Measurements from ENCODE around the gene TNFSF13. TPM values are rescaled to one million over a fixed set of nuclear protein-coding genes. Genes with fewer than 3 reads are reported as not detected.

TNFSF13 gene
- total RNA-seq, 1 donor from 2014 or later, result 31.9 TPM

DNA sequence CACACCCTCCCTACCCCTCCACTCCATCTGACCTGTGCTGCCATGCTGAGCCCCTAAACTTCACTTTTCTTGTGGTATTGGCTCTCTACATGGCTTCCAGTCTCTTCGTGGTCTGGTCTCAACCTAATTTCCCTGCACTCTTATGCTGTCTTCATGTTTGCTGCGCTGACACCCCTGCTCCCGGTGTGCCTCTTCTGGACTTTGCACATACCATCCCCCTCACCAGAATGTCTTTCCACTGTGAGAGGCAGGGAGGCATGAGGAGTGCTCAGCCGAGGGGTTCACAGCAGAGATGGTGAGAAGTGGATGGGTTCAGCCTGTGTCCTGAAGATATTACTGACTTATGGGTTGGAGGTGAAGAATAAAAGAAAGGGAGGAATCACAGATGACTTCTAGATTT lies 7.2 kb upstream of the TNFSF13 start:
- DNase-seq (ENCODE audit: low read depth), result no peak

DNA sequence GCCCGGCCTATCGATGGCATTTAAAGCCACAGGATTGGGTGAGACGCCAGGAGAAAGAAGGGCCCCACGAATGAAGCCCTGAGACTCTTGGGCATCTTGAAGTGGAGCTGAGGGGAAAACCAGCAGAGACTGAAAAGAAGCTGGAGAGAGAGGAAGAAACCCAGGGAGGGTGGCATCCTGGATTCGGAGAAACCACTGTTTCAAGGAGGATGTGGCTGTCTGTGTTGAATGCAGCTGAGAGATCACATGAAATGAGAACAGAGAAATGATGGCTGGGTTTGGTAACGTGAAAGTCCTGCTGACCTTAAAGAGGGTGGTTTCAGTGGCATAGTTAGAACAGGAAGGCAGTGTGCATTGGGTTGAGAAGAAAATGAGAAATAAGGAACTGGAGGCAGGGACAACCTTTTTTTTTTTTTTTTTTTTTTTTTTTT lies 5.9 kb upstream of the TNFSF13 start:
- no peak for DNase-seq (ENCODE audit: low read depth)

DNA sequence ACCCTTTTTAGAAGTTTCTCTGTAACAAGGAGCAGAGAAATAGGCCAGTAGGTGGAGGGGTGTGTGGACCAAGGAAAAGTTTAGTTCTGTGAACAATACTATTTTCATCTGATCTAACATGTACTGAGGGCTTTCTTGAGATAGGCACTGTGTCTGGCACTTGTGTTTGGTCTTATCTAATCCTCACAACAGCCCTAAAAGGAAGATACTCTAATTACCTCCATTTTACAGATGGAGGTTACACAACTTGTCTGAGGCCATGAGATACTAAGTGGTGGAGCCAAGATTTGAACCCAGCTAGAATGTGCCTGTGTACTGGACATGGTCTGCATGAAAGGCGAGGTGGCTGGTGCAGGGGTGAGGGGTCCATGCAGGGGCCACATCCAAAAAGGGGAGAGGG lies 5.2 kb upstream of the TNFSF13 start:
- DNase-seq (ENCODE audit: low read depth), result no peak

DNA sequence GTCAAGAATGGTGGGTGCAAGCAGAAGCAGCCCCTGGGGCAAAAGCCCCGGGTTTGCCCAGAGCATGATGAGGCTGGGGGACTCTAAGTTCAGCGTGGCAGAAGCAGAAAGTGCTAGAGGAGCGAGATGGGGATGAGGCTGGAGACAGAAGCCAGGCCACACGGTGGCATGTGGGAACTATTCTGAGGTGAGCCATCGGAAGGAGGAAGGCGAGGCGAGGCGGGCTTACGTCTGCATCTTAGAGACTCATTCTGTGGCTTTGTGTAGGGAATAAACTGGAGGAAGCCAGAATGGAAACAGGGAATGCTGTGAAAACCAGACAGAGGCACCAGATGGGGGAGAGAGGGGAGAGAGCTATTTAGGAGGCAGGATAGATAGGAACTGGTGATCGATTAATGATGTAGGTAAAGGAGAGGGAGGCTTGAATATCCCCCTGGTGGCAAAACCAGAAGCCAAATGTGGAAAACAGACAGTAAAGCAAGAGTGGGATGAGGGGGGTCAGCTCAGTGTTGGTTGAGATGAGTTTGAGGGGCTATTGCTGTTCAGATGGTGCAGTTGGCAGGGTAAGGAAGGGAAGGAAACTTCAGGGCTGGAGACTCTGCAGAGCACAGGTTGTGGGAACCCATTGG lies 3.1 kb upstream of the TNFSF13 start:
- DNase-seq (ENCODE audit: low read depth), result no peak

DNA sequence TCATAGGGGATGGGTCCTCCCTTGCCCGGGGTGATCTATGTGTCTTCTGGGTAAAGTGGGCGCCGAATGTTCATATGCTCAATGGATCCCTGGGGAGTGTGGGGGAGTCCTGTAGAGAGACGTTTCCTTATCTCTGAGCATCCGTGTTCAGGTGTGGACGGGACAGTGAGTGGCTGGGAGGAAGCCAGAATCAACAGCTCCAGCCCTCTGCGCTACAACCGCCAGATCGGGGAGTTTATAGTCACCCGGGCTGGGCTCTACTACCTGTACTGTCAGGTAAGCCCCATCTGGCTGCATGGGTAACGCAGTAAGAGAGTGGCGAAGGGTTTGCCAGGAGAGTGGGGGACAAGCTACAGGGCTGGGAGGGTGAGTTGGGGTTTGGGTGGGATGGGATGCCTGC lies 1.9 kb upstream of the TNFSF13 start:
- no peak for DNase-seq (ENCODE audit: low read depth)

DNA sequence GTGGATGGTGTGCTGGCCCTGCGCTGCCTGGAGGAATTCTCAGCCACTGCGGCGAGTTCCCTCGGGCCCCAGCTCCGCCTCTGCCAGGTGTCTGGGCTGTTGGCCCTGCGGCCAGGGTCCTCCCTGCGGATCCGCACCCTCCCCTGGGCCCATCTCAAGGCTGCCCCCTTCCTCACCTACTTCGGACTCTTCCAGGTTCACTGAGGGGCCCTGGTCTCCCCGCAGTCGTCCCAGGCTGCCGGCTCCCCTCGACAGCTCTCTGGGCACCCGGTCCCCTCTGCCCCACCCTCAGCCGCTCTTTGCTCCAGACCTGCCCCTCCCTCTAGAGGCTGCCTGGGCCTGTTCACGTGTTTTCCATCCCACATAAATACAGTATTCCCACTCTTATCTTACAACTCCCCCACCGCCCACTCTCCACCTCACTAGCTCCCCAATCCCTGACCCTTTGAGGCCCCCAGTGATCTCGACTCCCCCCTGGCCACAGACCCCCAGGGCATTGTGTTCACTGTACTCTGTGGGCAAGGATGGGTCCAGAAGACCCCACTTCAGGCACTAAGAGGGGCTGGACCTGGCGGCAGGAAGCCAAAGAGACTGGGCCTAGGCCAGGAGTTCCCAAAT lies 1.3 kb upstream of the TNFSF13 start:
- DNase-seq (ENCODE audit: low read depth), result no peak

DNA sequence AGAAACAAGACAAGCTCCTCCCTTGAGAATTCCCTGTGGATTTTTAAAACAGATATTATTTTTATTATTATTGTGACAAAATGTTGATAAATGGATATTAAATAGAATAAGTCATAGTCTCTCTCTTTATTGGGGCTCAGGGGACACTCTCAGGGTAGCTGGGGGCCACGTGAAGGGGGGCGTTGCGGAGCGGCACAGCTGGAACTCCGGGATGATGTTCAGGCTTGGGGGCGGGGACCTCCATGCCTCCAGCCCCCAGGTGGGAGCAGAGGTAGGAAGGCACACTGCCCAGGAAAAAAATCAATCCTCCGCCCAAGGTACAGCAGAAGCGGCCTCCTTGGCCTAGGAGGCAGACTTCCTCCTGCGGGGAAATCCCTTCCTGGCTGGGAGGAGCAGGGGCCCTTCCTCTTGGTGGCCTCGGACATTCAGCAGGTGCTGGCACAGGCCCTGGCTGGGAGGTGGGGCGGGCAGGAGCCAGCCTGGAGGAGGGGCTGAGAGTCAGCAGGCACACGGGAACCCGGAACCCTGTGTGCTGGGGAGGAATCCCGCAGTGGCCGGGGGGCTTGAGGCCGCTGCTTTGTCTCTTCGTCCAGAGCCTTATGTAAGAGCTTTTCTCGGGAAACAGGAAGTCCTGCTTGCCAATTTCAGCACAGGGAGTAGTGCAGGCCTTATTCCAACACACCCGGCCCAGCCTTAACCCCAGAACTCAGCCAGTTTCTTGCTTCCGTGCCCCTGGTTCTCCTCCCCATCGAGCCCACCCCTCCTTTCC lies 591 bp upstream of the TNFSF13 start:
- DNase-seq (ENCODE audit: low read depth), result peak; percentile 82

DNA sequence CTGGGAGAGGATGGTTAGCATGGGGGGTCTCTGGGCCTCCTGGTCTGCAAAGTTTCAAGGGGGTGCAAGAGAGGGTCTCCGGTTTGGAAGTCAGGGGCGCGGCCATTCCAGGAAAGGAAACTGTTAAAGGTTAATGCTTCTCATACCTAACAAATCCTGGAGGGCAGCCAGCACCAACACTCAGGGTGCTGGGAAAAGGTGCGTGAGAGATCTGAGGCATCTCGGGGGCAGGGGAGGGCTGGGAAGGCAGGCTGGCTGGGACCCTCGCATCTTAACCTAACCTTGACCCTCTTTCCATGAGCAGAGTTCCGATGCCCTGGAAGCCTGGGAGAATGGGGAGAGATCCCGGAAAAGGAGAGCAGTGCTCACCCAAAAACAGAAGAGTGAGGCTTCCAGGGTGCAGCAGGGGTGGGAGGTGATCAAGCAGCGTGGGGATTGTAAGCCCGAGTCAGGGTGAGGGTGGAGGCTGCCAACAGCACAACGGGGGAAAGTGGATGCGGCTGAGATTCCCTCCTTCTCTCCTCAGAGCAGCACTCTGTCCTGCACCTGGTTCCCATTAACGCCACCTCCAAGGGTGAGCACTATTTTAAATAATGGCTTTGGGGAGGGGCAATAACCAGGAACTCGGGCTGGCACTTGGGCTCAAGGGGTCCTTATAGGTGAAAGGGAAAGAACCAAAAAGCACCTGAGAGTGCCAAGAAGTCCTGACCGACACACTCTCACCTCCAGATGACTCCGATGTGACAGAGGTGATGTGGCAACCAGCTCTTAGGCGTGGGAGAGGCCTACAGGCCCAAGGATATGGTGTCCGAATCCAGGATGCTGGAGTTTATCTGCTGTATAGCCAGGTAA lies 996 bp downstream of the TNFSF13 start:
- DNase-seq (ENCODE audit: low read depth), result no peak

DNA sequence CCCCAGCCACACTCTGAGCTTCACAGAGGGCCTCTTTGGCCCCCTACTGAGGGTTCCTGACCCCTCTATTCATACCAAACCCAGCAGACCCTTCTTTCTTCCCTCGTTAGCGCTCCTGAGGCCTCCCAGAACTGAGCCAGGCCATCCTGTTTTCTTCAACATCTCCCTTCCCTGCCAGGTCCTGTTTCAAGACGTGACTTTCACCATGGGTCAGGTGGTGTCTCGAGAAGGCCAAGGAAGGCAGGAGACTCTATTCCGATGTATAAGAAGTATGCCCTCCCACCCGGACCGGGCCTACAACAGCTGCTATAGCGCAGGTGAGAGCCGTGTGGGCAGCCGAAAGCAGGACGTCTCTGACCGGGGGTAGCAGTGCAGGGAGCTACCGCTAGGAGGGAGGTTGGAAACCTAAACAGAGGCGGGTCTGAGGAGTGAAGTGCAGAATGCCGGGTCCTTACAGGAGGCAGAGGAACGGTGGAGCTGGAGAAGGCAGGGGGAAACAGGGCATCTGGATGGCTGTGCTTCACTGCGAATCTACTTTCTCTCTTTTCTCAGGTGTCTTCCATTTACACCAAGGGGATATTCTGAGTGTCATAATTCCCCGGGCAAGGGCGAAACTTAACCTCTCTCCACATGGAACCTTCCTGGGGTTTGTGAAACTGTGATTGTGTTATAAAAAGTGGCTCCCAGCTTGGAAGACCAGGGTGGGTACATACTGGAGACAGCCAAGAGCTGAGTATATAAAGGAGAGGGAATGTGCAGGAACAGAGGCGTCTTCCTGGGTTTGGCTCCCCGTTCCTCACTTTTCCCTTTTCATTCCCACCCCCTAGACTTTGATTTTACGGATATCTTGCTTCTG lies 1.9 kb downstream of the TNFSF13 start:
- peak; percentile 40 for DNase-seq (ENCODE audit: low read depth)

DNA sequence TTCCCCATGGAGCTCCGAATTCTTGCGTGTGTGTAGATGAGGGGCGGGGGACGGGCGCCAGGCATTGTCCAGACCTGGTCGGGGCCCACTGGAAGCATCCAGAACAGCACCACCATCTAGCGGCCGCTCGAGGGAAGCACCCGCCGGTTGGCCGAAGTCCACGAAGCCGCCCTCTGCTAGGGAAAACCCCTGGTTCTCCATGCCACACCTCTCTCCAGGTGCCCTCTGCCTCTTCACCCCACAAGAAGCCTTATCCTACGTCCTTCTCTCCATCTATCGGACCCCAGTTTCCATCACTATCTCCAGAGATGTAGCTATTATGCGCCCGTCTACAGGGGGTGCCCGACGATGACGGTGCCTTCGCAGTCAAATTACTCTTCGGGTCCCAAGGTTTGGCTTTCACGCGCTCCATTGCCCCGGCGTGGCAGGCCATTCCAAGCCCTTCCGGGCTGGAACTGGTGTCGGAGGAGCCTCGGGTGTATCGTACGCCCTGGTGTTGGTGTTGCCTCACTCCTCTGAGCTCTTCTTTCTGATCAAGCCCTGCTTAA lies 2.6 kb downstream of the TNFSF13 start:
- DNase-seq (ENCODE audit: low read depth), result peak; percentile 66

DNA sequence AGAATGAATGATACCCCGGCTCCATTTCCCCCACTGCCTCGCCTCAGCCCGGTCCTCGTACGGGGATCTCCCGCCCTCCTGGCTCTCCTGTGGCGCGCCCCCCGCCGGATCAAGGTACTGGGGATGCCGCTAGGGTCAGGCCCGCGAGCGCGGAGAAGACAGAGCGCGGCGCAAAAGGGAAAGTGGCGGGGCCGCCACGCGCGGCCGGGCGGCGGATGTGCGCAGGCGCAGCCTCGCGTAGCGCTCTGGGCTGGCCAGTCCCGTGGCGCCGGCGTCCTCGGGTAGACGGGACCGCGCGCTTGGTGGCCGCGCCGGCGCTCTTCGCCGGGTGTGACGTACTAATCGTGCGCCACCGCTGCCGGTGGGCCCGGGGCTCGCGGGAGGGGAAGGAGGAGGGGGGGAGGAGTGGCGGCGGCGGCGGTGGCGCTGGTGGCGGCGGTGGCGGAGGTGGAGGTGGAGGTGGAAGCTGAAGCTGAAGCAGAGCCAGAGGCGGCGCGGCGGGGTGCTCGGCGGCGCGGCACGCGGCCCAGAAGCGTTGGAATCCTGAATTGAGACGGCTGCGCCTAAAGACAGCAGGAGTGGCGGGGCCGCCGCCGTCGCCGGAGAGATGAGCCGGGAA lies 3.1 kb downstream of the TNFSF13 start, which contains the start of gene SENP3:
Gene SENP3 (plus strand): TSS at position 331 of the 619 bp plus-strand sequence. CDS start 1,158 bp downstream, outside the sequence.
- peak; percentile 57 for DNase-seq (ENCODE audit: low read depth)

DNA sequence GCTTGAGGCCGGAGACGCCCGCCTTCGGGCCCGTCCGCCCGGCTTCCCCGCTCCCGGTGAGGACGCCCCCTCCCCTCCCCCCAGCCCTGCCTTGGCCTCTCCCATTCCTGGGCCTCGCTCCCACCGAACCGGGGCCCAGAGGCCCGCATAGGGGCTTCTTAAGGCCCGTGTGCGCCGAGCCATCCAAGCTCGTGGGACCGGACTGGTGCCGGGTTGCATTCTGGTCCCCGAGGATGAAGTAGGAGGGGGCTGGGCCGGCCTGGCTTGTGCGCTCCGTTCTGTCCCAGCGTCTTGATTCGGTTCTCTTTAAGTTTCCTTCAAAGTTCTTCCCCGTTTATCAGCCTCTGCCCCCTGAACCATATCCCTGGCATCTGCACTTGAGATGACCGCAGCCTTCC lies 3.7 kb downstream of the TNFSF13 start:
- DNase-seq (ENCODE audit: low read depth), result no peak

DNA sequence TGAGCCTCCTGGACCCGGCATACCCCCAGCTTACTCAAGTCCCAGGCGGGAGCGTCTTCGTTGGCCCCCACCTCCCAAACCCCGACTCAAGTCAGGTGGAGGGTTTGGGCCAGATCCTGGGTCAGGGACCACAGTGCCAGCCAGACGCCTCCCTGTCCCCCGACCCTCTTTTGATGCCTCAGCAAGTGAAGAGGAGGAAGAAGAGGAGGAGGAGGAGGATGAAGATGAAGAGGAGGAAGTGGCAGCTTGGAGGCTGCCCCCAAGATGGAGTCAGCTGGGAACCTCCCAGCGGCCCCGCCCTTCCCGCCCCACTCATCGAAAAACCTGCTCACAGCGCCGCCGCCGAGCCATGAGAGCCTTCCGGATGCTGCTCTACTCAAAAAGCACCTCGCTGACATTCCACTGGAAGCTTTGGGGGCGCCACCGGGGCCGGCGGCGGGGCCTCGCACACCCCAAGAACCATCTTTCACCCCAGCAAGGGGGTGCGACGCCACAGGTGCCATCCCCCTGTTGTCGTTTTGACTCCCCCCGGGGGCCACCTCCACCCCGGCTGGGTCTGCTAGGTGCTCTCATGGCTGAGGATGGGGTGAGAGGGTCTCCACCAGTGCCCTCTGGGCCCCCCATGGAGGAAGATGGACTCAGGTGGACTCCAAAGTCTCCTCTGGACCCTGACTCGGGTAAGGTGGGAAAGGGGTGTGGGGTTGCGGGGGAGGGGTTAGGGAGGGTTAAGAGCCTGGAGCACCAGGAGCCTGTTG lies 4.7 kb downstream of the TNFSF13 start:
- DNase-seq (ENCODE audit: low read depth), result no peak

DNA sequence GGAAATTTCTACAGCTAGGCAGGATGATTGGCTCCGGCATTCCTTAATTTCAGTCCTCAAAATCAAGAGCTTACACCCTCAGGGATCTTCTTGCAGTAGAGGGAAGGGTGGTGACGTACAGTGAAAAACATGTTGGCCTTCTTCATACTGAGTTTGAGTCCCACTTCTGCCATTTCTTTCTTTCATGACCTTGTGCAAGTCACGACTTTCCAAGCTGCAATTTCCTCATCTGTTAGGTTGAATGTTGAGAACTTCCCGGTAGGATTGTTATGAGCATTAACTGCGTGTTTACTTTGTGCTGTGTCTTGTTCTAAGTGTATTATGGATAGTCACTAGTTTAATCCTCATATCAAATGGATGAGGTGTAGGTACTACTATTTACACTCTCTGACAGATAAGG lies 11.0 kb downstream of the TNFSF13 start:
- DNase-seq (ENCODE audit: low read depth), result no peak

DNA sequence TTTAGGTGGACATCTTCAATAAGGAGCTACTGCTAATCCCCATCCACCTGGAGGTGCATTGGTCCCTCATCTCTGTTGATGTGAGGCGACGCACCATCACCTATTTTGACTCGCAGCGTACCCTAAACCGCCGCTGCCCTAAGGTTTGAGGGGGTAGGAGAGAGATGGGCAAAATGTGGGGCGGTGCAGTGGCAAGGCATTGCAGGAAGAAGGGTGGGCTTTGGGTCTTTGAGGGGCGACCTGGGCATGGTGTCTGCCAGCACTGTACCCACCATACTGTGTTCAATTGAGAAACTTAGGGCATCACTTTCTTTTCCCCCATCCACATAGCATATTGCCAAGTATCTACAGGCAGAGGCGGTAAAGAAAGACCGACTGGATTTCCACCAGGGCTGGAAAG lies 11.8 kb downstream of the TNFSF13 start:
- no peak for DNase-seq (ENCODE audit: low read depth)

DNA sequence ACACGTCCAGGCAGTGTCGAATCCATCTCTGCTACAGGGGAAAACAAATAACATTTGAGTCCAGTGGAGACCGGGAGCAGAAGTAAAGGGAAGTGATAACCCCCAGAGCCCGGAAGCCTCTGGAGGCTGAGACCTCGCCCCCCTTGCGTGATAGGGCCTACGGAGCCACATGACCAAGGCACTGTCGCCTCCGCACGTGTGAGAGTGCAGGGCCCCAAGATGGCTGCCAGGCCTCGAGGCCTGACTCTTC lies 13.7 kb downstream of the TNFSF13 start:
- DNase-seq (ENCODE audit: low read depth), result no peak

DNA sequence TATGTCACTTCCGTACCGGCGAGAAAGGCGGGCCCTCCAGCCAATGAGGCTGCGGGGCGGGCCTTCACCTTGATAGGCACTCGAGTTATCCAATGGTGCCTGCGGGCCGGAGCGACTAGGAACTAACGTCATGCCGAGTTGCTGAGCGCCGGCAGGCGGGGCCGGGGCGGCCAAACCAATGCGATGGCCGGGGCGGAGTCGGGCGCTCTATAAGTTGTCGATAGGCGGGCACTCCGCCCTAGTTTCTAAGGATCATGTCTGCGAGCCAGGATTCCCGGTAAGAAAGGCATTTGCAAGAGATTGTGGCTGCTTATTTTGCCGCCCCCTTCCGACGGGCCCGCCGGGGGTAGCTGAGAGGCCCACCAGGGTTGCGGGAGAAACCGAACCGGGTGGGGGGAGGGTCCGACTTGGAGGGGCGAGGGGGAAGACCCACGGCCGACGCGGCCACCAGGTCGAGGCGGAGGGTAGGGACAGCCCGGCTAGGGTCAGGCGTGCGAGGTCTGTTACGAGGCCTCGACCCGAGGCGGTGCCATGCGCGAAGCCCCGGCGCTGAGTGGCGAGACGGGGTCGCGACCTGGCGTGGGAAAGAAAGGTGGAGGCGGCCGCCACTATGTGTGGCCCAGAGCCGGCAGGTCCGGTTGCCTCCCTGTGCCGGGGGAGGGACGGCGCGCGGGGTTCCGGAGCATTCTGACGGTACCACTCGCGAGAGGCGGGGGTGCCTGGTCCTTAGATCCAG lies 14.2 kb downstream of the TNFSF13 start:
- peak; percentile 96 for DNase-seq (ENCODE audit: low read depth)

DNA sequence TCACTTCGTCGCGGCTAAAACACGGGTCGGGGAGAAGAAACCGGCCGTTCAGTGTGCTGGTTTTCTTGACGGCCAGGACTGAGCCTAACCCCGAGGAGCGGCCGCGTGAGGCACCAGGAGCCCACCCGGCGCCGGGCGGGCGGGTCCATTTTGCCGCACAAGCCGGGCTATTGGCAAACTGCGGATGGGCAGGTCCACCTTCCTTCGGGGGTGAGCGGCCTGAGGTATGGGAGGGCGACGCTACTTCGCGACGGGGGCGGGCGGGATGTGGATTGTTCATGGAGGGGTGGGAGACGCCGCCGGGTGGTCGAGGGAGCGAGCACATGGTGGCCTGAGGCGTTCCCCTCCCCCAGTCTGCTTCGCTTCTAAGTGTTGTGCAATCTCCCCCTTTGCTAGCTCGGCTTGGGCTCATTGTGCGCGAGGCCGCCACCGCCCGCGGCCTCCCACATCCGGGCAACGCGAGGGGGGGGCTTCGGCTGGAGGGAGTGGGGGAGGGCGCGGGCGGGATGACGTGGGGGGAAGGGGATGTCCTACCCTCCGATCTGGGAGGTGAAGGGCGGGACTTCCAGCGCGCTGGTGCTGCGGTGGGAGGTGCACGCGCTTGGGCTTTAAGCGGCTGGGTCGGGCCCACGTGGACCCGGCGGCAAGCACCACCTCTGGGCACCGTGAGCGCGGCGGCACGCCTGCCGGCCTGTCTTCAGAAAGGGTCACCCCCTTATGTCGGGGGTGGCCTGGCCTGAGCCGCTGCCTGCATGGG lies 15.0 kb downstream of the TNFSF13 start:
- peak; percentile 72 for DNase-seq (ENCODE audit: low read depth)
